Right lobe of liver (tissue), 6 donors: ENCODE results near the gene IL17RB. TPM values are rescaled to one million over a fixed set of nuclear protein-coding genes. Genes with fewer than 3 reads are reported as not detected.
A peak's percentile ranks its signal among the peaks of the same experiment; 100 is the strongest.

Experiments
- ATAC-seq, 4 donors: fragments of 200-7000 bp; cut with Tn5 transposase; one replicate each; pipeline ENCODE4 v1.9.1; 2020; ENCODE audit warnings: mild to moderate bottlenecking in 4 of 4, moderate library complexity in 4 of 4
- DNase-seq, 3 donors: peaks; one replicate each; pipeline ENCODE4 v3.0.0-alpha.2; 2020
- H3K27ac ChIP-seq, 3 donors: fragments of 200-600 bp; one replicate each; pipeline ENCODE4 v1.8.0; 2022
- H3K27me3 ChIP-seq, 2 donors: fragments of 200-600 bp; one replicate each; pipeline ENCODE4 v1.8.0; 2022
- H3K36me3 ChIP-seq, 4 donors: fragments of 200-600 bp; sonication (generic) in 1 of 4; one replicate each; pipeline versions ENCODE4 v1.5.1 to v1.8.0; 2017 to 2022; ENCODE audit warnings: control low read depth in 1 of 4
- H3K4me1 ChIP-seq, 4 donors: fragments of 200-600 bp; sonication (generic) in 1 of 4; one replicate each; pipeline versions ENCODE4 v1.5.1 to v1.8.0; 2017 to 2022; ENCODE audit warnings: control low read depth in 1 of 4
- H3K4me3 ChIP-seq, 3 donors: fragments of 200-600 bp; one replicate each; pipeline ENCODE4 v1.8.0; 2022
- H3K9me3 ChIP-seq, 4 donors: fragments of 200-600 bp; sonication (generic) in 1 of 4; one replicate each; pipeline versions ENCODE4 v1.5.1 to v1.8.0; 2017 to 2022; ENCODE audit warnings: control low read depth in 1 of 4
- POLR2A ChIP-seq: fragments of 450-650 bp; IDR thresholded peaks from one replicate; pipeline ENCODE4 v1.6.1; 2017; ENCODE audit warnings: antibody characterized with exemption, mild to moderate bottlenecking
- WGBS: methylation state at CpG from one replicate; pipeline ENCODE4 v1.1.6; 2018; ENCODE audit warnings: low coverage, low lambda C conversion rate; ENCODE audit not compliant: insufficient coverage; ENCODE audit errors: missing lambda C conversion rate; 5-methylcytosine and 5-hydroxymethylcytosine counted together
- intact Hi-C, 2 donors: fragments of 100-400 bp; cut with DNase I; formaldehyde crosslinking; loops; one replicate each; pipeline versions ENCODE4 v1.11.2 to v1.14.1; 2022
- total RNA-seq, 6 experiments: library from RNA; depleted of rRNA in 2 of 6; stranded (reverse); fragments of >200 nt in 2 of 6; fragmentation: NEBNext Ultra II Directional in 3 of 6; extraction: Animal tissue kit (Norgen Biotek cat#: 25700) in 3 of 6; gene quantifications; one replicate each; pipeline versions ENCODE4 v1.1.0 to v1.2.4, GENCODE V29; 2016 to 2023
- TF ChIP-seq, protein P1 (sequence below), 4 donors: fragments of 200-600 bp in 3 of 4; fragments of 450-650 bp in 1 of 4; IDR thresholded peaks; one replicate each; pipeline versions ENCODE4 v1.5.1 to v1.8.0; 2016 to 2022; ENCODE audit warnings: antibody characterized with exemption in 4 of 4, mild to moderate bottlenecking in 2 of 4
- donor health status: DM: no; HTN: yes; CAD: no.
- donor health status: DM: no; HTN: no; CAD: no.
- donor health status: DM: no; HTN: no; CAD: no.
- donor health status: DM: no; HTN: yes; CAD: no.
- donor health status: DM: no; HTN: yes; CAD: no.

IL17RB gene
- total RNA-seq, 6 experiments from 2014 or later = 19.8 to 30.2 (median 27.3) TPM

DNA sequence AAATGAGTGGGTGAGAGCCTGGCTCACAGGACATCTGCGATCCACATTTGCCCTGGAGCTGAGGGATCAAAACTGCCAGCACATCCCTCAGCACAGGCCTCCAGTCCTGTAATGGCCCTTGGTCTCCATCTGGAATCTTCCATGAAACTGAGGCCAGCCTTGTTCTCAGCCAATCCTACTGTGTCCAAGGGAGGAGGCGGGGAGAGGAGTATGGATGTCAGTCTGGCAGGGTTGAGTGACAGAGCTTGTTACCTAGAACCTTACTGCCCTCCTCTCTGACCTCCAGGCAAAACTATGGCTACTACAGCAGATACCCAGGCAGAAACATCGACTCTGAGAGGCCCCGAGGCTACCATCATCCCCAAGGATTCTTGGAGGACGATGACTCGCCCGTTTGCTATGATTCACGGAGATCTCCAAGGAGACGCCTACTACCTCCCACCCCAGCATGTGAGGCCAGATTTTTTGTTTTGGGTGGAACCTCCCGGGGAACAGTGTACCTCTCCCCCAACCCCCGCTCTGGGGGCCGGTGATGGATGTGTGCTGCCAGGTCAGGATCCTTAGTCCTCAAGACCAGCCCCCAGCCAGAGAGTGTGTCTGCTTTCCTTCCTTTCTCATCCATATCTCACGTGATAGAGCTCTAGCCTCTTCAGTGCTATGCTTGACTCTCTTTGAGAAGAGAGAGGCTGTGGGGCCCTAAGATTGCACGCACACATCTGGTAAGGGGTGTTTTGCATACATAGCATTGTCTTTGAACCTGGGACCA is 41.5 kb upstream of the IL17RB start:
- Histone ChIP-seq H3K4me3 (no peak overlapping the region), H3K36me3 (no peaks in the 10 kb centered on the region), H3K4me1 (peaks cover 0 to 10% (median 0%) of the 10 kb centered on the region in 4 donors), H3K9me3 (no peaks in the 10 kb centered on the region), H3K27me3 (no peaks in the 10 kb centered on the region), H3K27ac (no peak overlapping the region)
- TF ChIP-seq POLR2A = no peak
- TF ChIP-seq, protein P1, sequence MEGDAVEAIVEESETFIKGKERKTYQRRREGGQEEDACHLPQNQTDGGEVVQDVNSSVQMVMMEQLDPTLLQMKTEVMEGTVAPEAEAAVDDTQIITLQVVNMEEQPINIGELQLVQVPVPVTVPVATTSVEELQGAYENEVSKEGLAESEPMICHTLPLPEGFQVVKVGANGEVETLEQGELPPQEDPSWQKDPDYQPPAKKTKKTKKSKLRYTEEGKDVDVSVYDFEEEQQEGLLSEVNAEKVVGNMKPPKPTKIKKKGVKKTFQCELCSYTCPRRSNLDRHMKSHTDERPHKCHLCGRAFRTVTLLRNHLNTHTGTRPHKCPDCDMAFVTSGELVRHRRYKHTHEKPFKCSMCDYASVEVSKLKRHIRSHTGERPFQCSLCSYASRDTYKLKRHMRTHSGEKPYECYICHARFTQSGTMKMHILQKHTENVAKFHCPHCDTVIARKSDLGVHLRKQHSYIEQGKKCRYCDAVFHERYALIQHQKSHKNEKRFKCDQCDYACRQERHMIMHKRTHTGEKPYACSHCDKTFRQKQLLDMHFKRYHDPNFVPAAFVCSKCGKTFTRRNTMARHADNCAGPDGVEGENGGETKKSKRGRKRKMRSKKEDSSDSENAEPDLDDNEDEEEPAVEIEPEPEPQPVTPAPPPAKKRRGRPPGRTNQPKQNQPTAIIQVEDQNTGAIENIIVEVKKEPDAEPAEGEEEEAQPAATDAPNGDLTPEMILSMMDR (IDR thresholded peaks at IDR 0.05) = no peak
- ATAC-seq = no peak
- 78% methylated on average over 1 of the region's 14 CpGs for WGBS
- intact Hi-C loops = no loop called here
- DNase-seq = no peak

DNA sequence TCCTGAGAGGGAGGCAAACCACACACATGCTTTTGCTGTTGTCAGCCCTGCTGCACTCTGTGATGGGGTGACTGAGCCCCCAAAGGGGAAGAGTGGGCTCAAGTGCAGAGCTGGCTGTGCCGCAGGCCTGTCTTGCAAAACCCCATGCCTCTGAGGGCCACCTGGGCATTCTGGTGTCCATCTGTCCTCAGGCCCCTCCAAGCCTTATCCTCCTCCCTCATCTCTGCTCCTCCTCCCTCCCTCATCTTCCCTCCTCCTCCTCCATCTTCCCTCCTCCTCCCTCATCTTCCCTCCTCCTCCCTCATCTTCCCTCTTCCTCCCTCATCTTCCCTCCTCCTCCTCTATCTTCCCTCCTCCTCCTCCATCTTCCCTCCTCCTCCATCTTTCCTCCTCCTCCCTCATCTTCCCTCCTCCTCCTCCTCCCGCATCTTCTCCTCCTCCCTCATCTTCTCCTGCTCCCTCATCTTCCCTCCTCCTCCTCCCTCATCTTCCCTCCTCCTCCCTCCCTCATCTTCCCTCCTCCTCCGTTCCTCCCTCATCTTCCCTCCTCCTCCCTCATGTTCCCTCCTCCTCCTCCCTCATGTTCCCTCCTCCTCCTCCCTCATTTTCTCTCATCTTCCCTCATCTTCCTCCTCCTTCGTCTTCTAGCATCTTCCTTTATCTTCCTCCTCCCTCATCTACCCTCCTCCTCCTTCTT is 40.8 kb upstream of the IL17RB start:
- peaks cover 0 to 10% (median 0%) of the 10 kb centered on the region in 4 donors for H3K4me1 ChIP-seq
- no peak for DNase-seq
- no peaks in the 10 kb centered on the region for H3K27me3 ChIP-seq
- no peaks in the 10 kb centered on the region for H3K9me3 ChIP-seq
- ATAC-seq = no peak
- no peak overlapping the region for H3K27ac ChIP-seq
- H3K4me3 ChIP-seq = no peak overlapping the region
- H3K36me3 ChIP-seq = no peaks in the 10 kb centered on the region
- TF ChIP-seq, protein P1 (IDR thresholded peaks at IDR 0.05) = no peak
- TF ChIP-seq POLR2A = no peak
- 59% methylated on average over 3 of the region's 4 CpGs for whole genome bisulfite sequencing
- intact Hi-C loops = no loop called here

DNA sequence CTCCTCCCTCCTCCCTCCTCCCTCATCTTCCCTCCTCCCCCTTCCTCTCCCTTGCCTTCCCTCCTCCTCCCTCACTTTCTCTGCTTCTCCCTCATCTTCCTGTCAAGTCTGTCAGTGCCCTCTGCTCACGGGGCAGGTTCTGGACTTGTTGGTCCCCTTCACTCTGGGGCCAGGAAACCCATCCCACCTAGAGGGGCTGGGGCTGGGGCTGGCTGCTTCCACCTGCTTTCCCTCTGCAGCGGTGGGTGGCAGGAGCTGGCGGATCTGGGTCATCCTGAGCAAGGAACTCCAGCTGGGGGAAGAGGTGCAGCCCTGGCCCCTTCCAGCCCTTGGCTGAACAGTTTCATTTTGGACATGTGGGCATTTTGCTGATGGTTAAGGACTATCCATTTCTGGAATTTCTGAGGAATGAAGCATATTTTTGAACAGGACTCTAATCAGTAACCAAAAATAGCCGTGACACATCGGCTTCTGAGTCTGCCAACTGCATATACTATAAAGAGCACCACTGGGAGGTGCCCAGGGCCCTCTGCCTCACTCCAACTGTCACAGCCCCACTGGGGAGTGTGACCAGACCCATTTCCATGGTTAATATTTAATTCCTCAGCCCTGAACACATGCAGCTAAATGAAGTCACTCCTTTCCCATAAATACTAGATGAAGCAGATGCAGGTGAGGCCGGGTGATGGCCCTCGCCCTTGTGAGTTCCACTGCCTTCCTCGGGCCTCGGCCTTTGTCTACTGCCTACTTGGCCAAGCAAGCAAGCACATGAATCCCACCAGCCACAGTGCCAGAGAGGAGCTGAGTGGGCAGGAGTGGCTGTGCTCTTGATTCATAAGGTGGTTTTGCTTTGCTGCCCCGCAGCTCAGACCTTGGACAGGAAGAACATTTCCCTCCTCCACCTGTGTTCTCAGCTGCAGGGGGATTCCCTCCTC is 39.9 kb upstream of the IL17RB start:
- H3K9me3 ChIP-seq = no peaks in the 10 kb centered on the region
- 40% methylated on average over 5 of the region's 10 CpGs for WGBS
- TF ChIP-seq POLR2A = no peak
- TF ChIP-seq, protein P1 (IDR thresholded peaks at IDR 0.05) = no peak
- no peak overlapping the region for H3K4me3 ChIP-seq
- peak overlapping the region in 1 of 3 donors; percentile 57 for H3K27ac ChIP-seq
- no peaks in the 10 kb centered on the region for H3K36me3 ChIP-seq
- ATAC-seq (peak; percentile 37 to 91 (median 56)), DNase-seq (peak in 2 of 3 donors; percentile 39 to 55)
- peaks cover 0 to 10% (median 0%) of the 10 kb centered on the region in 4 donors for H3K4me1 ChIP-seq
- intact Hi-C loops = no loop called here
- H3K27me3 ChIP-seq = no peaks in the 10 kb centered on the region

DNA sequence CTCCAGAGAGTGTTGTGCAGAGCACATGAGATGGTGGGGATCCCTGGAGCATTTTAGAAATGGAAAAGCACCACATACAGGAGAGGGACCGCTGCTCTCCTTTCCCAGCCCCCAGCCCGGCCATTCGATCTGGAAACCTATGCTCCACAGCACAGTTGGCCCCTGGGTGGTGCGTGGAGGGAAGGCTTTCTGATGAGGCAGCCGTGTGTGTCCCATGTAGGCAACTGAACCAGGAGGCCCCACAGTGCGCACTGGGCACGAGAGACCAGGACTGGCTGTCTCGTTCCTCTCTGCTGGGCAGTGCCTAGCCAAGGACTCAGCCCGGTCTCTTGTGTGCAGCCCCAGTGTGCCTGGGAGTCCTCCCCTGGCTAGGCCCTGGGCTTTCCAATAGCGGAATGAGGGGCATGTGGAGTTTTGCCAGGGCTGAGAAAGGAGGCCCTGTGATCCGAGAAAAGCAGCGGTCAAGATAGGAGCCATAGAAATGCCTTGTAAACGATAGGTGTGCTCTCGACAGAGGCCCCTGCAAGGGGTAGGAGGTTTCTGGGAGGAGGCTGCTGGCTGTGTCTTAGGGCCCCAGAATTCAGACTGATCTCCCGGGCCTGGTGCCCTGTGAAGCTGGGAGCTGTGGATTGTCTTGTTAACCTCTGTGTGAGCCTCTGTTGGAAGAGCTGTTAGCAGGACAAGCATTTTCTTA is 39.1 kb upstream of the IL17RB start:
- Histone ChIP-seq H3K4me3 (no peak overlapping the region), H3K9me3 (no peaks in the 10 kb centered on the region), H3K36me3 (no peaks in the 10 kb centered on the region), H3K27ac (peak overlapping the region in 1 of 3 donors; percentile 57), H3K27me3 (no peaks in the 10 kb centered on the region), H3K4me1 (peaks cover 0 to 10% (median 0%) of the 10 kb centered on the region in 4 donors)
- DNase-seq (peak in 1 of 3 donors; percentile 33), ATAC-seq (peak in 2 of 4 donors; percentile 2 to 4)
- intact Hi-C loops = no loop called here
- no CpG with 5 or more reads among the region's 15 CpGs for WGBS
- TF ChIP-seq, protein P1 (IDR thresholded peaks at IDR 0.05) = no peak
- TF ChIP-seq POLR2A = no peak
